AG09319 (cell line): ENCODE data around the gene STEAP3.

Experiments used
- DNase-seq: peaks from one replicate; pipeline ENCODE4 v3.0.0-alpha.2; 2010; ENCODE audit warnings: low read depth; ENCODE audit errors: extremely low read depth
- CTCF ChIP-seq: IDR thresholded peaks from 2 replicates; pipeline ENCODE4 v1.5.1; 2011; ENCODE audit warnings: low read depth, mild to moderate bottlenecking, inconsistent platforms, low read length, moderate library complexity

STEAP3 gene

GRCh38 chr2:119206201-119206600, 17.4 kb upstream of the STEAP3 start:
- DNase-seq = no peak
- no peak for TF ChIP-seq CTCF

DNA sequence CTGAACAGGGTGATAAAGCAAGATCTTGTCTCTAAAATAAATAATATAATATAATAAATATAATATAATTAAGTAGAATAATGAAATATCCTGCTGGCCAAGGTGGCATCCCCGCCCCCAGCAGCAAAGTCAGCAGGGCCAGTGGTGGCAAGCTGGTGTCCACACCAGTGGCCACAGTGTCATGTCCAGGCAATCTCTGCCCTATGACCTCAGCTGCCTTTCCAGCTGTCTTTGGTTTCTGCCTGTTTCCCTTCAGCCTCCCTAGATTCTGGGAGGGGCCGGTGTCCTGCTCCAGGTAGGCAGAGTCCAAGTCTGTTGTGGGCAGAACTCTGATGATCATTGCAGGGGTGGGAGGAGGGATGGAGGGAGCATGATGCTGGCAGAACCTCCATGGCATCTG, 16.2 kb upstream of the STEAP3 start:
- no peak for TF ChIP-seq CTCF
- DNase-seq = no peak

GRCh38 chr2:119208791-119209203, 14.8 kb upstream of the STEAP3 start:
- no peak for TF ChIP-seq CTCF
- DNase-seq = no peak

GRCh38 chr2:119212139-119212800, 11.4 kb upstream of the STEAP3 start:
- no peak for TF ChIP-seq CTCF

GRCh38 chr2:119214453-119215037, 9.1 kb upstream of the STEAP3 start:
- TF ChIP-seq CTCF = no peak
- no peak for DNase-seq

More at GRCh38 chr2:119212139-119212800, 11.4 kb upstream of the STEAP3 start:
- no peak for DNase-seq

DNA sequence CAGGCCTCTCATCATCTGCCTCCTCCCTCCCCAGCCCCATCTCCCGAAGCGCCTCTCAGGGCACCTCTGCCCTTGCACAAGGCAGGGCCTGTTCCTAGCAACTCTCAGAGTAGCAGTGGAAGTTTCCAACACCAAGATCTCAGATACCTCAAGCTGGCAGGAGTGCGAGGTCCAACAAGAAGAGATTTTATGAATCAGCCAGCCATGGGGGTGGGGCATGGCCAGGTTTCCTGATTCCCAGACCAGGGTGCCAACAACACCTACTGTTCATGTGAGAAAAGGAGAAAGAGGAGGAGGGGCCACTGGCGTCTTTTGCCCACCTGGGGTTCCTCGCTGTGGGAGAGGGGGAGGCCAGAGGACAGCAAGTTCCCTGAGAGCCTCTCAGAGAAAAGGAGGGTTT, 6.6 kb upstream of the STEAP3 start:
- no peak for DNase-seq
- TF ChIP-seq CTCF = no peak

GRCh38 chr2:119218478-119219064, 5.1 kb upstream of the STEAP3 start:
- peak; percentile 54 for TF ChIP-seq CTCF
- peak; percentile 34 for DNase-seq
